Endothelial cell of umbilical vein (primary cell): Measurements from ENCODE around the gene CDYL.

Experiments used
- POLR2A ChIP-seq: IDR thresholded peaks from 2 replicates; pipeline ENCODE4 v1.6.1; 2012; ENCODE audit warnings: low read depth, mild to moderate bottlenecking, control low read depth, low read length
- TF ChIP-seq, protein P1 (sequence below), 2 donors: IDR thresholded peaks; 1 replicate in 1 of 2; 2 replicates in 1 of 2; pipeline ENCODE4 v1.5.1; 2011; ENCODE audit warnings: low read length in 2 of 2, mild to moderate bottlenecking in 2 of 2, moderate library complexity in 2 of 2, control low read depth in 1 of 2, inconsistent platforms in 1 of 2, low read depth in 1 of 2; ENCODE audit not compliant: insufficient read depth in 1 of 2; ENCODE audit errors: extremely low read depth in 1 of 2

DNA sequence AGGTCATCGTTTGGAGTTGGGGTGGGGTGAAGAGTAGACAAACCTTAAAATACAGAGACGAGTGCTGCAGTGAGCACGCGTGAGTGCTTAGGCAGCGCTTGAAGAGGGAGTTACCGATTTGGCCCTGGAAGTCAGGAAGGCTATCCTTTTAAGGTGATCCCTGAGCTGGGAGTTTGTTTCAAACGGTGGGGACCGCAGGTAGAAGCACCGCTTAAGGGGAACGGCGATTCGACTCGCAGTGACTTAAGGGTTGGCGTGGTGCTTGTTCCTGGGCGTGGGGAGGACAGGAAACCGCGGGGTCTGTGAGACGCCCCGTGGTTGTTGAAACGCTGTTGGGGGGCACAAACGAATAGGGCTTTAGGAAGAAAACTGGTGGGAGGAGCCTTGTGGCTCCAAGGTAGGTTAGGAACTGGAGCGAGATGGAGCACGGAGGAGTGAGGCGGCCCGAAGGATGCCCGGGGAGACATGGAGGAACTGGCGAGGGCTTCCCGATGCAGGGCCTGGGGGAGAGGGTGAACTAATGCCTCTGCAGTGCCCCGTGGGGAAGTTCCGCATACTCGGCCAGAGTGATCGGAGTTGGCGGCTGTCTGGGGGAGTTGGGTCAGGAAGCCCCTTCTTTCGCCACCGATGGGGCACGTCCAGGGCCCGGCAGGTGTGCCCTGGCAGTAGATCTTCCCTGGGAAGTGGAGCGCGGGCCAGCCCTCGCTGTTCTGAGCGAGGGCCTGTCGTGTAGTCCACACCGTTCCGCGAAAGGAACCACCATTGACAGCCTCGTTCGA, 1.3 kb upstream of the CDYL start:
- TF ChIP-seq, protein P1, sequence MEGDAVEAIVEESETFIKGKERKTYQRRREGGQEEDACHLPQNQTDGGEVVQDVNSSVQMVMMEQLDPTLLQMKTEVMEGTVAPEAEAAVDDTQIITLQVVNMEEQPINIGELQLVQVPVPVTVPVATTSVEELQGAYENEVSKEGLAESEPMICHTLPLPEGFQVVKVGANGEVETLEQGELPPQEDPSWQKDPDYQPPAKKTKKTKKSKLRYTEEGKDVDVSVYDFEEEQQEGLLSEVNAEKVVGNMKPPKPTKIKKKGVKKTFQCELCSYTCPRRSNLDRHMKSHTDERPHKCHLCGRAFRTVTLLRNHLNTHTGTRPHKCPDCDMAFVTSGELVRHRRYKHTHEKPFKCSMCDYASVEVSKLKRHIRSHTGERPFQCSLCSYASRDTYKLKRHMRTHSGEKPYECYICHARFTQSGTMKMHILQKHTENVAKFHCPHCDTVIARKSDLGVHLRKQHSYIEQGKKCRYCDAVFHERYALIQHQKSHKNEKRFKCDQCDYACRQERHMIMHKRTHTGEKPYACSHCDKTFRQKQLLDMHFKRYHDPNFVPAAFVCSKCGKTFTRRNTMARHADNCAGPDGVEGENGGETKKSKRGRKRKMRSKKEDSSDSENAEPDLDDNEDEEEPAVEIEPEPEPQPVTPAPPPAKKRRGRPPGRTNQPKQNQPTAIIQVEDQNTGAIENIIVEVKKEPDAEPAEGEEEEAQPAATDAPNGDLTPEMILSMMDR (IDR thresholded peaks at IDR 0.05; ENCODE audit: extremely low read depth in 1 of 2, insufficient read depth in 1 of 2, low read depth in 1 of 2, low read length in 2 of 2) = no peak
- no peak for TF ChIP-seq POLR2A
